DOHH2 (cell line): Measurements from ENCODE around the gene GRIN2A.

Experiments used
- EZH2phosphoT487 ChIP-seq: fragments of 200-600 bp; sonication (generic); IDR thresholded peaks from 2 replicates; pipeline ENCODE4 v1.6.1; 2017; ENCODE audit warnings: borderline replicate concordance, mild to moderate bottlenecking, antibody characterized with exemption, low read length, moderate library complexity, mixed read lengths
- TF ChIP-seq, protein P1 (sequence below): fragments of 200-600 bp; sonication (generic); IDR thresholded peaks from one replicate; pipeline ENCODE4 v1.5.1; 2014; ENCODE audit warnings: antibody characterized with exemption, mild to moderate bottlenecking, low read depth, low read length; ENCODE audit not compliant: poor library complexity, severe bottlenecking

DNA sequence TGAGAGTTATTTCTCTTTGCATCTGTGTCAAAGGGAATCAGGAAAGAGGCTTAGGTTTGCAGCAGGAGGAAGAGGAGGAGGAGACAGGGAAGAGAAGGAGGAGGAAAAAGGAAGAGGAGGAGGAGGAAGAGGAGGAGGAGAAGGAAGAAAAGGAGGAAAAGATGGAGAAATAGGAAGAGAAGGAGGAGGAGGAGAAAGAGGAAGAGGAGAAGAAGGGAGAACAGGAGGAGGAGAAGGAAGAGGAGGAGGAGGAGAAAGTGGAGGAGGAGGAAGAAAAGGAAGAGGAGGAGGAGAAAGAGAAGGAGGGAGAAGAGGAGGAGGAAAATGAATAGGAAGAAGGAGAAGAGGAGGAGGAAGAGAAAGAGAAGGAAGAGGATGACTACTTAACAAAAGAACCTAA lies 459.1 kb downstream of the GRIN2A start:
- TF ChIP-seq, protein P1, sequence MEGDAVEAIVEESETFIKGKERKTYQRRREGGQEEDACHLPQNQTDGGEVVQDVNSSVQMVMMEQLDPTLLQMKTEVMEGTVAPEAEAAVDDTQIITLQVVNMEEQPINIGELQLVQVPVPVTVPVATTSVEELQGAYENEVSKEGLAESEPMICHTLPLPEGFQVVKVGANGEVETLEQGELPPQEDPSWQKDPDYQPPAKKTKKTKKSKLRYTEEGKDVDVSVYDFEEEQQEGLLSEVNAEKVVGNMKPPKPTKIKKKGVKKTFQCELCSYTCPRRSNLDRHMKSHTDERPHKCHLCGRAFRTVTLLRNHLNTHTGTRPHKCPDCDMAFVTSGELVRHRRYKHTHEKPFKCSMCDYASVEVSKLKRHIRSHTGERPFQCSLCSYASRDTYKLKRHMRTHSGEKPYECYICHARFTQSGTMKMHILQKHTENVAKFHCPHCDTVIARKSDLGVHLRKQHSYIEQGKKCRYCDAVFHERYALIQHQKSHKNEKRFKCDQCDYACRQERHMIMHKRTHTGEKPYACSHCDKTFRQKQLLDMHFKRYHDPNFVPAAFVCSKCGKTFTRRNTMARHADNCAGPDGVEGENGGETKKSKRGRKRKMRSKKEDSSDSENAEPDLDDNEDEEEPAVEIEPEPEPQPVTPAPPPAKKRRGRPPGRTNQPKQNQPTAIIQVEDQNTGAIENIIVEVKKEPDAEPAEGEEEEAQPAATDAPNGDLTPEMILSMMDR: no peak
- TF ChIP-seq EZH2phosphoT487: no peak
